GM19099 (cell line): ENCODE data around the gene GPATCH3.
A peak's percentile ranks its signal among the peaks of the same experiment; 100 is the strongest.

Experiments
- POLR2A ChIP-seq: IDR thresholded peaks from 3 replicates; pipeline ENCODE4 v1.6.1; 2011; ENCODE audit warnings: low read depth; ENCODE audit not compliant: insufficient read length; ENCODE audit errors: extremely low read depth

The GPATCH3 gene

GRCh38 chr1:26921540-26922430 lies 21.5 kb upstream of the GPATCH3 start, which contains the start of gene NUDC:
TSS of gene NUDC (plus strand) at chr1:26921743. CDS start at chr1:26921849, 106 bp downstream.
- peak; percentile 87 for TF ChIP-seq POLR2A

- no peak for TF ChIP-seq POLR2A
Measured at GRCh38 chr1:26921126-26921539, 20.9 kb upstream of the GPATCH3 start.

GRCh38 chr1:26915204-26915842 lies 15.1 kb upstream of the GPATCH3 start:
- TF ChIP-seq POLR2A, result no peak

- TF ChIP-seq POLR2A, result no peak
Measured at GRCh38 chr1:26913754-26914619, 13.7 kb upstream of the GPATCH3 start, which contains the start of gene NR0B2. TSS of gene NR0B2 (minus strand) at chr1:26913975. CDS start at chr1:26913940, 35 bp downstream.

GRCh38 chr1:26913389-26913753 lies 13.1 kb upstream of the GPATCH3 start:
- TF ChIP-seq POLR2A, result no peak

GRCh38 chr1:26912147-26912490 lies 11.9 kb upstream of the GPATCH3 start:
- no peak for TF ChIP-seq POLR2A

GRCh38 chr1:26911399-26912146 lies 11.3 kb upstream of the GPATCH3 start:
- no peak for TF ChIP-seq POLR2A

- TF ChIP-seq POLR2A, result no peak
Measured at GRCh38 chr1:26910343-26911160, 10.3 kb upstream of the GPATCH3 start.

- TF ChIP-seq POLR2A, result no peak
Measured at GRCh38 chr1:26909951-26910342, 9.7 kb upstream of the GPATCH3 start.

- no peak for TF ChIP-seq POLR2A
Measured at GRCh38 chr1:26907071-26907917, 7.0 kb upstream of the GPATCH3 start.

- no peak for TF ChIP-seq POLR2A
Measured at GRCh38 chr1:26900815-26901511, 696 bp upstream of the GPATCH3 start.

- no peak for TF ChIP-seq POLR2A
Measured at GRCh38 chr1:26897351-26897750, 2.9 kb downstream of the GPATCH3 start.
